GM19397 (cell line): ENCODE results near the gene ERLEC1.
"Not testable (repeated sequence)": the region's sequence is repeated elsewhere in the genome, so short reads cannot be mapped to it uniquely, and the experiment has no call there.

Source experiments
- ATAC-seq: cut with Tn5 transposase; IDR thresholded peaks from one replicate; pipeline ENCODE4 v1.9.1; 2021; ENCODE audit warnings: mild to moderate bottlenecking, moderate library complexity; ENCODE audit not compliant: unreplicated experiment

The ERLEC1 gene

DNA sequence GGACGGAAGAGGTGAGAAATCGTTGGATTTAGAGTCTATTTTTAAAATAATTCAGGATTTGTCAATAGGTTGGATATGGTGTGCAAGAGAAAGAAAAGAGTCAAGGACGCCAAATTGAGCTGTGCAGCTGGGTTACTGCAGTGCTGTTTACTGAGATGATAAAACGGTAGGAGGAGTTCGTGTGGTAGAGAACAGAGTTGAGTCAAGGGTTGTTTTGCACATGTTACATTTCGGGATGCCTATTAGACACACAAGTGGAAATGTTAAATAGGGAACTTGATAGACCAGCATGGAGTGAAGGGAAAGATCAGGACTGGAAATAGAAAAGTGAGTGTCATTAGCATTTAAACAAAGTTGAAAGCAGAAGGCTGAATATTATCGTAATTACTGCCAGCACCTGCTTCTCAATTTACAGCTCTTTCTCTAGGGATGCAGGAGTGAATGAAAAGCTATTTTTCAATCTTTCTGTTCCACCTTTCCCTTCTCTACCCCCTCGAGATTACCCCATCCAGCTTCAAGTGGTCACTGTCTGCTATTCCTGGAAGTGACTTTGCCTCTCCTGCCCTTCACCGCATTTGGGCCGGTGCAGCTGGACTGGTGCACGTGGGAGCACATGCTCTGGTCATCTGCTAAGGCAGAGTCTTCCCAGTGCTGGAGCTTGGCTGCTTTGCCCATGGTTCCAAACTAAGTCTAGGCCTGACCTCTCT lies 42.6 kb downstream of the ERLEC1 start:
- ATAC-seq: no peak

DNA sequence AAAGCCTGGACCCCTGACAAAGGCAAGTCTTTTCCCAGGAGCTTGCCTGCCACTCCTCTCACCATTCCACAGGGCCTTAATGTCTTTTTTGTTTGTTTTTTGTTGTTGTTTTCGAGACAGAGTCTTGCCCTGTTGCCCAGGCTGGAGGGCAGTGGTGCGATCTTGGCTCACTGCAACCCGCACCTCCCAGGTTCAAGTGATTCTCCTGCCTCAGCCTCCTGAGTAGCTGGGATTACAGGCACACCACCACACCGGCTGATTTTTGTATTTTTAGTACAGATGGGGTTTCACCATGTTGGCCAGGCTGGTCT lies 43.1 kb downstream of the ERLEC1 start:
- not testable (repeated sequence) for ATAC-seq

DNA sequence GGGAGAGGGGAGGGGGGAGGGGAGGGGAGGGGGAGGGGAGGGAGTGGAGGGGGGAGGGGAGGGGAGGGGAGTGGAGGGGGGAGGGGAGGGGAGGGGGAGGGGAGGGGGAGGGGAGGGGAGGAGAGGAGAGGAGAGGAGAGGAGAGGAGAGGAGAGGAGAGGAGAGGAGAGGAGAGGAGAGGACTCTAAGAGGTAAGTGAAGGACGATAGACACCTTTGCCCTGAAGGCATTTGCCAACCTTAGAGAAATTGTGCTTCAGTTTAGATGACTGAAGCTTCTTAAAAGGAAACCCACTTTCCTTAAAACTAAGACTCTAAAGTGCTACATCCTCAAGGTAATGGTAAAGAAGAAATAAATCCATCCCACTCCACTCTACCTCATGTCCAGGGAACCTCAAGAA lies 53.7 kb downstream of the ERLEC1 start:
- ATAC-seq: no peak

DNA sequence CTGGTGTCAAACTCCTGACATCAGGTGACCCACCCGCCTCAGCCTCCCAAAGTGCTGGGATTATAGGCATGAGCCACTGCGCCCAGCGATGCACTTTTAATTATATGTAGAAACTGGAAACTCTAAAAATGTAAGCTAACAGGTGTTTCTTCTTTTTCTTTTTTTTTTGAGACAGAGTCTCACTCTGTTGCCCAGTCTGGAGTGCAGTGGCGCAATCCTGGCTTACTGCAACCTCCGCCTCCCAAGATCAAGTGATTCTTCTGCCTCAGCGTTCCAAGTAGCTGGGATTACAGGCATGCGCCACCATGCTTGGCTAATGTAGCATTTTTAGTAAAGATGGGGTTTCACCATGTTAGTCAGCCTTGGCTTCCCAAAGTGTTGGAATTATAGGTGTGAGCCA lies 54.8 kb downstream of the ERLEC1 start:
- not testable (repeated sequence) for ATAC-seq

DNA sequence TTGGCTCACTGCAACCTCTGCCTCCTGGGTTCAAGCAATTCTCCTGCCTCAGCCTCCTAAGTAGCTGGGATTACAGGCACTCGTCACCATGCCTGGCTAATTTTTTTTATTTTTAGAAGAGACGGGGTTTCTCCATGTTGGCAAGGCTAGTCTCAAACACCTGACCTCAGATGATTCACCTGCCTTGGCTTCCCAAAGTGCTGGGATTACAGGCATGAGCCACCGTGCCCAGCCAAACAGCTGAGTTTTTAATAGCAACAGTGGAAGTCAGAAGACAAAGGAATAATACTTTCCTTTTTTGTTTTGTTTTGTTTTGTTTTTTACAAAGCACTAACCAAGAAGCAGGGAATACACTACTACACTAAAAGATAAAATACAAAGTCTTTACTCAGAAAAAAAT lies 56.0 kb downstream of the ERLEC1 start:
- no peak for ATAC-seq

DNA sequence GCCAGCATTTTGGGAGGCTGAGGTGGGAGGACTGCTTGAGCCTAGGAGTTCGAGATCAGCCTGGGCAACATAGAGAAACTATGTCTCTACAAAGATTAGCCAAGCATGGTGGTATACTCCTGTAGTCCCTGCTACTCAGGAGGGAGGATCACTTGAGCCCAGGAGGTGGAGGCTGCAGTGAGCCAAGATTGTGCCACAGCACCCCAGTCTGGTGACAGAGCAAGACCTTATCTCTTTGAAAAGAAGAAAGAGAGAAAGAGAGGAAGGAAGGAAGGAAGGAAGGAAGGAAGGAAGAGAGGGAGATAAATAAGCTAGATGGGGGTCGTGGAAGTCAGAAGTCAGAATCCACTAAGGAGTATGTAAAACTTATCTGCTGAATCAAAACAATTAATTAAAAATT lies 56.8 kb downstream of the ERLEC1 start:
- no peak for ATAC-seq

DNA sequence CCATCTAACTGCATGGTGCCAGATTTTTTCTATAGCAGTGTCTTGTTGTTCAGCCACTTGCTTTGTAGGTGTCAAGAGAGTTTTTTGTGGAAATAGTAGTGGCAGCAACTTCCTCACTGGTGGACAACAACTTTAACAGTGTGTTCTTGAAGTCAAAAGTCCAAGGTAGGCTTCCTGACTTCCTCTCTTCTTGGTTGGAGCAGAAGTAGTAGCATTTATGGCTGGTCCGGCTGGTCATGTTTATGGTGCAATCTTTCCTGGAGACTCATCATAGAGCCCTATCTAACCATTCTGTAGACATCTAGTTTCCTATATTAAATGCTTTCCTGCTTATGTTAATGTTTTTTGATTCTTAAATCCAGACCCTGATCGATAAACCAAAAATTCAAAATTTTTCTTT lies 61.2 kb downstream of the ERLEC1 start:
- no peak for ATAC-seq

DNA sequence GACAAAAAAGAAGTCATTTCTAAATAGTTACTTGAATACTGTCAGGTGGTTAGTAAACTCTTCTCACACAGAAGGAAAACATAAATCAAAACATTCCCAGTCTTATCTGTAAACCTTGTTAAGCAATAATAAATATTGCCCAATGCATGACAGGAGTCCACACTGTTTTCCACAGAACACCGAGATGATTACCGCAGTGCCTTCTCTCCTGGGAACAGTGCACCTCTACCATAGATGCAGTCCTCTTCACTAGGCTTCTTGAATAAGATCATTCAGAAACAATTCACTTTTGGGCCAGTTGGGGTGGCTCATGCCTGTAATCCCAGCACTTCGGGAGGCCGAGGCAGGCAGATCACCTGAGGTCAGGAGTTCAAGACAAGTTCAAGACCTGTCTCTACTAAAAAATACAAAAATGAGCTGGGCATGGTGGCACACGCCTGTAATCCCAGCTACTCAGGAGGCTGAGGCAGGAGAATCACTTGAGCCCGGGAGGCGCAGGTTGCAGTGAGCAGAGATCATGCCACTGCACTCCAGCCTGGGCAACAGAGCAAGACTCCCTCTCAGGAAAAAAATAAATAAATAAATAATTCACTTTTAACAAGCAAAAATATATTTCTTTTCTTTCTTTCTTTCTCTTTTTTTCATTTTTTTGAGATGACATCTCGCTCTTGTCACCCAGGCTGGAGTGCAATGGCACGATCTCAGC lies 64.4 kb downstream of the ERLEC1 start:
- not testable (repeated sequence) for ATAC-seq

DNA sequence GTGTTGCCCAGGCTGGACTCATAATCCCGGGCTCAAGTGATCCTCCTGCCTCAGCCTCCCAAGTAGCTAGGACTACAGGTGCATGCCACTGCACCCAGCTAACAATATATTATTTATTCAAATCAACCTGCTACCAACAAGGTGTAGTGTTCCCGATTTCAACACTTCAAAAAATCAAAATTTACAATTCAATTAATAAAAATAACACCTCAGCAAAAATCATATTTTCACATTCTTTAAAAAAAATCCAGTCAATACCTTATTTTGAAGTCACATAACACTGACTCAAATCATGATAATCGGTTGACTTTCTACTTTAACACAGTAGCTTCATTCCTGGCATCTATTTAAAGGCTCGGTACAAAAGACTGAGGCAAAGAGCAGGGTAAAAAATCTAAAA lies 65.7 kb downstream of the ERLEC1 start:
- no peak for ATAC-seq

DNA sequence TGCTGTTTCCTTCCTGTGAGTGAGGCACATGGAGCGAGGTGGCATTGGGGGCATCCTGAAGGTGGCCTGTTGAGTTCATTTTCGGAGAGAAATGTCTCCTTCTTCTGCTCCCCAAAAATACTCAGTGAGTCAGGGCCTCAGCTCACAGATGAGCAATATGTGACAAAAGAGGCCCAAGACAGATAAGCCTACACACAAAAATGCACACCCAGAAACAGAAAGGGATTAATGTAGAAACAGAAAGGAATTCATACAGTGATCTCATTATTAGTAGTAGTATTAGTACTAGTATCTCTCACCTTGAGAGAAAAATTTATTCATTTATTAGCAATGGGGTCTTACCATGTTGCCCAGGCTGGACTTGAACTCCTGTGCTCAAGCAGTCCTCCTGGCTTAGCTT lies 67.8 kb downstream of the ERLEC1 start:
- no peak for ATAC-seq

DNA sequence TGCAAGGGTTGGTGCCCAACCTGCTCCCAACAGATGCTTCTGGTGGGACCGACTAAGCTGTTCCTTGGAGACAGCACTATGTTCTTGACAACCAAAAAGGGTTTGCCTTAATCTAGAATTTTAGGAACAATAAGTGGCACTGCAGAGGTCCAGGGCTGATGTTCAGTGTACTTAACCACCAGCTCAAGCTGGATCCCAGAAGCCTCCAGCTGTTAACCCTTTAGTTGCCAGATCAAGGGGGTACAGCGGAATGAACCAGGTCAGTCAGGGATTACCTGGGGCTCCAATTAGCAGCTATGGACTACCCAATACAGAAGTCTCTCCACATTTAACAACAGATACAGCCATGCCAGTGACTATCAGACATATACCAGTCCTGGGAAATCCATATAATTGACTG lies 69.4 kb downstream of the ERLEC1 start:
- no peak for ATAC-seq

DNA sequence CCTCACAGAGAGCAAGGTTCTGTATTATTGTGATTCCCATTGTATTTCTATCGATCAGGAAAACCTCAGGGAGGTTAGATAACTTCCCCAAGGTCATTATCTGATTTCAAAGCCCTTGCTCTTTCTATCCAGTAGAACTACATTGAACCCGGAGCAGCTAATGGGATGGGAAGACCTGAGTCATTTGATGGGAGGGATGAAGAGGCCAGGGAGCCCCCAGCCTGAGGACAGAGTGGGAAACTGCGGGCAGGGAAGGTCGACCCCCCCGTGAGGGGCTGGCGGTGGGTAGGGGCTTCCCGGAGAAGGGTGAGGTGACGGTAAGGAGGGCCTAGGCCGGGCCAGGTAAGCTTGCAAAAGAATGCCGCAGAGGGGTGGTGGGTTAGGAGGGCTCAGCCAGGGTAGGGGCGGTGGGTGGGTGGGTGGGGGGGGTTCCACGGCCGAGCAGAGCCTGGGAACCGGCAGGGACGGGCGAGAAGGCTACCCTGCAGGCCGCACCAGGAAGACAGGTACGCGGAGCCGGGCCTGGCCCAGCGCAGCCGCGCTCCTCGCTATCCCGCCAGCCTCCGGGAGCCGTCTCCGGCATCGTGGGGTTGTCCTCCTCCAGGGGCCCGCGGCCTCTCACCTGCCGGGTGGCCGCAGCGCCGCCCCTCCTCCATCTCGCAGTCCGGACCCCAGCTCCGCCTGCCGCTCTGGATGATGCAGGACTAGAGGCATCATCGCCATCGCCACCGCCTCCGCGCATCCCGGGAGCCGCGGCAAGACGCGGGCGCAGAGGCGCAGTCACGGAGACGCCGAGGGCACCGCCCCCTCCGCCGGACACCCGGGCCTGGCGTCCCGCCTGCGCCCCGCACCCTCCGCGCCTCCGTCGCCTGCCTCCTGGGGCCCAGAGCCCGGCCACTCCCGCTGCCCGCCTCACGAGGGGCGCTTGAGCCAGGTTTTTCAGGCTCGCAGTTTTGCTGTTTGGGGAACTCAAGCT lies 72.7 kb downstream of the ERLEC1 start, which contains the start of gene GPR75:
Gene GPR75, minus strand, starts transcription at position 762 of the 976 bp plus-strand sequence. CDS start 5,211 bp downstream, outside the sequence.
- no peak for ATAC-seq

DNA sequence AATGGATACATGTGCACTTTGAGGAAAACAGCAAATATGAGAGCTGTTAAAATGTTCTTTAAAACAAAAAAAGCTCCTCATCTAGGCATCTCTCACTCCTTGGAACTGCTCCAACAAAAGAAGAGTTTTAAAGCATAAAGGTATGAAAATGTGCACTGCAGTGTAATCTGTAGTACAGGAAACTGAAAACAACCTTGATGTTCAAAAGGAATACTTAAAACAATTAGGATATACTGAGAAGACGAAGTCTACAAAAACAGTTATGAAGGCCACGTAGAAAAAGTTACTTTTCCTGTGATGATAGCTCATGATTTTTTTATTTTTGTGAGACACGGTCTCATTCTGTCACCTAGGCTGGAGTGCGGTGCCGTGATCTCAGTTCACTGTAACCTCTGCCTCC lies 75.0 kb downstream of the ERLEC1 start:
- no peak for ATAC-seq

DNA sequence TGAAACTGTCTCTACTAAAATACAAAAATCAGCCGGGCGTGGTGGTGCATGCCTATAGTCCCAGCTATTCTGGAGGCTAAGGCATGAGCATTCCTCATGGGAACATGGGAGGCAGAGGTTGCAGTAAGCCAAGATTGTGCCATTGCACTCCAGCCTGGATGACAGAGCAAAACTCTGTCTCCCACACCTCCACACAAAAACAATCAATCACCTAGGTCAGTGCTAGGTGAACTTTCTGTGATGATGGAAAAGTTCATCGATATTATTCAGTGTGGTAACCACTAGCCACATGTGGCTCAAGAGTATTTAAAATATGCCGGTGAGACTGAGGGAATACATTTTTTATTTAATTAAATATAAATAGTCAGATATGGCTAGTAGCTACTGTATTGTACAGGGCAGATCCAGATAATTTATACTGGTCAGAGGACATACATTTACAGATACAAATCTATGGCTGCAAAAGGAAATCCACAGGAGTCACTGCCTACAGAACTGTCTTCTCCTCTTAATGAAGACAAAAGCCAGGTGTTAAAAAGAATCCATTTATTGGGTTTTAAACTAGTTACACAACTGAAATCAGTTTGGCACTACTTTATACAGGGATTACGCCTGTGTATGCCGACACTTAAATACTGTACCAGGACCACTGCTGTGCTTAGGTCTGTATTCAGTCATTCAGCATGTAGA lies 76.8 kb downstream of the ERLEC1 start:
- no peak for ATAC-seq

DNA sequence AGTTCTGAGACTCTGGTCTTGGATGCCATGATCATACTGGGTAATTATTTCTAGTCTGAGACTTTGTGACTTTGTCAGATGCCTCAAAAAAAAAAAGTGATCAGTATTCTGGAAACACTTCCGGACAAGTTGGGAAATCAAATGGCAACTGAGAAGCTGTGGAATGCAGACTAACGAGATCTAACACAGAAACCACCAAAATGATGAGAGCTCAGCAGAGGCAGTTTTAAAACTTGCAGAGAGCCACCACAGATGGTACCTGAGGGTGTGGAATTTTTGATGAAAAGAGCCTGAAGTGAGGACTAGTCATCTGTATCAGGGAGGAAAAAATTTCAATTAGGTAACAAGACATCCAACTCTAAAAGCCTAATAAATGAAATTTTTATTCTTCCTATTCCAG lies 78.4 kb downstream of the ERLEC1 start:
- no peak for ATAC-seq

DNA sequence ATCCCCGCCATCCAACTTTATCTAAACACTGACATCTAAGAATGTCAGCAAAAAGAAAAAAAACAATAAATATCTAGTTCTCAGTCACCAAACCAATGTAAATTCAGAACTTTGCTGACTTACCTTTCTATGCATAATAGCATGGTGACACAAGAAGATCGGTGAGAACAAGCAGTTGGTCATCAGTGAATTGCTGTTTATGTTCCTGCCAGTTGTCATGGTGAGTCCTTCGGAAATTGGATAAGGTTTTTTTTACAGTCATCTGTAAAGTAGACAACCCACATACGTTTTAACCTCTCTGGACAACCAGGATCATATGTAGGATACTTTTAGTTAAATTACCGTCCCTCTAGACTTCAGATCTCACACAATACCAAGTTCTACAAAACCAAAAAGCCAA lies 79.1 kb downstream of the ERLEC1 start:
- ATAC-seq: no peak

DNA sequence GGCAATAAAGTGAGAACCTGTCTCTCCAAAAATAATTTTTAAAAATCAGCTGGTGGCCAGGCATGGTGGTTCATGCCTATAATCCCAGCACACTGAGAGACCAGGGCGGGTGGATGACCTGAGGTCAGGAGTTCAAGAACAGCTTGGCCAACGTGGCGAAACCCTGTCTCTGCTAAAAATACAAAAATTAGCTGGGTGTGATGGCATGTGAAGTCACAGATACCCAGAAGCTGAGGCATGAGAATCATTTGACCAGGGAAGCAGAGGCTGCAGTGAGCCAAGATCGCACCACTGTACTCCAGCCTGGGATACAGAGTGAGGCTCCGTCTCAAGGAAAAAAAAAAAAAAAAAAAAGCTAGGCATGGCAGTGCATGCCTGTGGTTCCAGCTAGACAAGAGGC lies 80.3 kb downstream of the ERLEC1 start:
- ATAC-seq: no peak

DNA sequence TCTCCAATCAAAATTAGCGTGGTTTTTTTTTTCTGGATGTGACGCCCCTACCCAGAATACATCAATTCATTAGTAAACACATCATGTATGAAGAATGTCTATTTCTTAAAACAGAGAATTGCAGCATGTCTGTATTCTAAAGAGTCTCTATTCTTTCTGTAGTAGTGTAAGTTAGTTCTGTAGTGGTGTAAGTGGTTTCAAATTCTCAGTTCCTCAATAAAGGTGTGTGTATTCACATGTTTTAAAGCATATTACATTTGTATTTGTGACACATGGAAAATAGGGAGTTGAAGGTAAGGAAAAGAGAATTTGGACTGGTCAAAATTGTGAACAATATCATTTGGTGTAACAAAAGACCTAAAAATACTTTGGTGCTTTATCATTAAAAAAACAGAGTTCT lies 80.9 kb downstream of the ERLEC1 start:
- ATAC-seq: no peak
